NB4 (cell line): ENCODE results near the gene GAST.

Experiments used
- CTCF ChIP-seq: IDR thresholded peaks from one replicate; pipeline ENCODE4 v1.5.1; 2012; ENCODE audit warnings: low read depth, low read length
- POLR2A ChIP-seq: IDR thresholded peaks from 2 replicates; pipeline ENCODE4 v1.6.1; 2011; ENCODE audit warnings: mild to moderate bottlenecking; ENCODE audit not compliant: insufficient read length; ENCODE audit errors: extremely low read depth

- no peak for TF ChIP-seq CTCF
- TF ChIP-seq POLR2A = no peak
Measured at GRCh38 chr17:41739661-41740352, 27.7 kb downstream of the GAST start.
